BLaER1 (cell line): ENCODE data around the gene CREBBP.

ENCODE experiments used
- H3K27ac ChIP-seq: shearing (Covaris generic); formaldehyde crosslinking; 2 replicates; pipeline ENCODE4 v1.8.1; 2022
- H3K27me3 ChIP-seq: shearing (Covaris generic); formaldehyde crosslinking; 2 replicates; pipeline ENCODE4 v1.8.1; 2022
- H3K36me3 ChIP-seq: shearing (Covaris generic); formaldehyde crosslinking; 2 replicates; pipeline ENCODE4 v1.8.1; 2022
- H3K4me1 ChIP-seq: shearing (Covaris generic); formaldehyde crosslinking; 2 replicates; pipeline ENCODE4 v1.8.1; 2022
- H3K4me2 ChIP-seq: shearing (Covaris generic); formaldehyde crosslinking; 2 replicates; pipeline ENCODE4 v1.8.1; 2022
- H3K4me3 ChIP-seq: shearing (Covaris generic); formaldehyde crosslinking; 2 replicates; pipeline ENCODE4 v1.8.1; 2022
- H3K9ac ChIP-seq: shearing (Covaris generic); formaldehyde crosslinking; 2 replicates; pipeline ENCODE4 v1.8.1; 2022
- H3K9me3 ChIP-seq: shearing (Covaris generic); formaldehyde crosslinking; 2 replicates; pipeline ENCODE4 v1.8.1; 2022
- H4K20me1 ChIP-seq: shearing (Covaris generic); formaldehyde crosslinking; 2 replicates; pipeline ENCODE4 v1.8.1; 2022
- Cebpa-rat ChIP-seq: shearing (Covaris generic); IDR thresholded peaks from 2 replicates; pipeline ENCODE4 v1.8.1; 2022

The CREBBP gene

DNA sequence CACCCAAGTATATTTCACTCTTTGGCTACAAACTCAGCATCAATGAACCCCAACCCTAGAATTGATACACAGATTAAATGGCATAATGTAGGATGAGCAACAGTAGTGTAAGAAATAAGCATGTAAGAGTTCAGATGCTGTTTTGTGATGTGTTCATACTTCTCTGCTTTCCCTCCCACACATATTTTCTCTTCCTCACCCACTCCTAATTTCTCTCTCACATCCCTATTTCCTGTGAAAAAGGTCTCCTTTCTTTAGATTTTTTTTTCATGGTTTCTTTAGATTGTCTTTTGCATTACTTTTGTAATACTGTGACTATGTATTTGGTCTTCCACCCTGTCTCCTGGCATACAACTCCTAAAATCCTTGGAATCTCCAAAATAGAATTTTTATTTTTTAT, 21.7 kb downstream of the CREBBP start:
- Histone ChIP-seq H3K4me2 (no peak overlapping the region), H3K4me1 (peaks cover 93% of the 10 kb centered on the region), H3K27me3 (no peaks in the 10 kb centered on the region), H3K36me3 (peaks cover 41% of the 10 kb centered on the region), H3K9me3 (no peaks in the 10 kb centered on the region), H4K20me1 (peaks cover 100% of the 10 kb centered on the region), H3K9ac (no peak overlapping the region), H3K27ac (no peak overlapping the region), H3K4me3 (no peak overlapping the region)
- no peak for TF ChIP-seq Cebpa-rat

GRCh38 chr16:3857189-3858043, 23.1 kb downstream of the CREBBP start:
- Histone ChIP-seq H3K36me3 (peaks cover 51% of the 10 kb centered on the region), H3K4me2 (peak overlapping the region; percentile 62), H3K27me3 (no peaks in the 10 kb centered on the region), H3K4me3 (no peak overlapping the region), H3K27ac (0 out of 2 replicates have a peak overlapping the region, but pooled peaks have one; percentile 37), H4K20me1 (peaks cover 100% of the 10 kb centered on the region), H3K4me1 (peaks cover 79% of the 10 kb centered on the region), H3K9ac (no peak overlapping the region), H3K9me3 (no peaks in the 10 kb centered on the region)
- 0 out of 2 replicates have a peak, but pooled peaks have one; percentile 30 for TF ChIP-seq Cebpa-rat

DNA sequence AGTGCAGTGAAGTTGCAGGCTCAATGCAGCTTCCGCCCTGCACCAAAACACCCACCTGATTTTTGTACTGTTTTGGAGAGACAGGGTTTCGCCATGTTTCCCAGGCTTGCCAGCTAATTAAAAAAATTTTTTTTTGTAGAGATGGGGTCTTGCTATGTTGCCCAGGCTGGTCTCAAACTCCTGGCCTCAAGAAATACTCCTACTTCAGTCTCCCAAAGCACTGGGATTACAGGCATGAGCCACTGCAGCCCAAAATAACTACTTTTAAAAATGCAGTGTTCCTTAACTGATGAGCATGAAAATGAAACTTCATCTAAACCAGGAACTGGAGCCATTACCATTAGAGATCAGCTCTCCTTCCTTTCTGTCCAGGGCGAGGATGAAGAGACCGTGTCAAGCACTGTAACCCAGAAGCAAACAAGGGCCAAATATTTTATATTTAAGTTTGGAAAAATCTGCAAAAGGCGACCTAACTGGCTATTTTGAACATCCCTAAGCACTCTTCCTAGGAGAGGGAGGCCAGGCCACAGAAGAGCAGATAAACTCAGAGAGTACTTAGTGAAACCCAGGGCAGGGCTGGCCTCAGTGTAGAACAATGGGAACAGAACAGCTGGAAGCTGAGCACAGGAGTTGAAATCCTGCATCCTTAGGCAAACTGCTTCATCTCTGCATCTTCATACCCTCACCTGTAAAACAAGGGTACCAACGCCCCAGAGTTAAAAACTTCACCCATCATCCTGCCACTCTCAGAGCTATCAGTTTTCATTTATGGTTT, 24.0 kb downstream of the CREBBP start:
- TF ChIP-seq Cebpa-rat, result no peak
- H3K9ac ChIP-seq, result peak overlapping the region; percentile 4; the same call in 1 of the 2 replicates
- peaks cover 100% of the 10 kb centered on the region for H4K20me1 ChIP-seq
- H3K27me3 ChIP-seq, result no peaks in the 10 kb centered on the region
- H3K4me2 ChIP-seq, result peak overlapping the region; percentile 62
- H3K36me3 ChIP-seq, result peaks cover 51% of the 10 kb centered on the region
- no peaks in the 10 kb centered on the region for H3K9me3 ChIP-seq
- peaks cover 70% of the 10 kb centered on the region for H3K4me1 ChIP-seq
- no peak overlapping the region for H3K4me3 ChIP-seq
- peak overlapping the region; percentile 37; the same call in 1 of the 2 replicates for H3K27ac ChIP-seq

- H3K27ac ChIP-seq, result no peak overlapping the region
- peaks cover 100% of the 10 kb centered on the region for H4K20me1 ChIP-seq
- no peak overlapping the region for H3K4me3 ChIP-seq
- no peak overlapping the region; the same call in 1 of the 2 replicates for H3K9ac ChIP-seq
- no peaks in the 10 kb centered on the region for H3K27me3 ChIP-seq
- H3K9me3 ChIP-seq, result no peaks in the 10 kb centered on the region
- H3K4me1 ChIP-seq, result peaks cover 54% of the 10 kb centered on the region
- peaks cover 60% of the 10 kb centered on the region for H3K36me3 ChIP-seq
- no peak overlapping the region for H3K4me2 ChIP-seq
- TF ChIP-seq Cebpa-rat, result no peak
Observed at GRCh38 chr16:3854750-3855541, 25.6 kb downstream of the CREBBP start.

DNA sequence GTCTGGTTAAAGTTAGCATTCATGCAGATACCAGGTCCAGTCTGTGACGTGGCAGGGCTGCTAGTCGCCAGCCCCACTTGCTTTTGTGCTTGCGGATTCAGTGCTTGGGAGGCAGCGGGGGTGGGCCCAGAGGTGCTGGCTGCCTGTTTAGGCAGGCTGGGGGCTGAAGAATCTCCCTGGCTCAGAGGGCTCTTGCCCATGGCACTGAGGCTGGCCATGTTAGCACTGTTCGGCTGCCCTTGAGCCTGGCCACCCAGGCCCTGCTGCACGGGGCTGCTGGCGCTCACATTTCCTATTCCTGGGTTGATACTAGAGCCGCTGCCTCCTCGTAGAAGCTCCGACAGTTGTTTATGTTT, 30.0 kb downstream of the CREBBP start:
- Histone ChIP-seq H3K36me3 (peaks cover 73% of the 10 kb centered on the region), H3K9ac (no peak overlapping the region), H3K27me3 (no peaks in the 10 kb centered on the region), H3K9me3 (peaks cover 5% of the 10 kb centered on the region; the same call in 1 of the 2 replicates), H3K4me2 (no peak overlapping the region), H3K4me1 (peaks cover 12% of the 10 kb centered on the region), H3K27ac (no peak overlapping the region), H3K4me3 (no peak overlapping the region), H4K20me1 (peaks cover 99% of the 10 kb centered on the region)
- TF ChIP-seq Cebpa-rat, result no peak

GRCh38 chr16:3849751-3850543, 30.6 kb downstream of the CREBBP start:
- H3K9ac ChIP-seq, result no peak overlapping the region
- no peaks in the 10 kb centered on the region for H3K27me3 ChIP-seq
- H3K27ac ChIP-seq, result no peak overlapping the region
- H3K4me2 ChIP-seq, result no peak overlapping the region
- H3K4me1 ChIP-seq, result peaks cover 6% of the 10 kb centered on the region
- peaks cover 99% of the 10 kb centered on the region for H4K20me1 ChIP-seq
- peaks cover 71% of the 10 kb centered on the region for H3K36me3 ChIP-seq
- H3K9me3 ChIP-seq, result peaks cover 5% of the 10 kb centered on the region; the same call in 1 of the 2 replicates
- no peak for TF ChIP-seq Cebpa-rat
- no peak overlapping the region for H3K4me3 ChIP-seq

DNA sequence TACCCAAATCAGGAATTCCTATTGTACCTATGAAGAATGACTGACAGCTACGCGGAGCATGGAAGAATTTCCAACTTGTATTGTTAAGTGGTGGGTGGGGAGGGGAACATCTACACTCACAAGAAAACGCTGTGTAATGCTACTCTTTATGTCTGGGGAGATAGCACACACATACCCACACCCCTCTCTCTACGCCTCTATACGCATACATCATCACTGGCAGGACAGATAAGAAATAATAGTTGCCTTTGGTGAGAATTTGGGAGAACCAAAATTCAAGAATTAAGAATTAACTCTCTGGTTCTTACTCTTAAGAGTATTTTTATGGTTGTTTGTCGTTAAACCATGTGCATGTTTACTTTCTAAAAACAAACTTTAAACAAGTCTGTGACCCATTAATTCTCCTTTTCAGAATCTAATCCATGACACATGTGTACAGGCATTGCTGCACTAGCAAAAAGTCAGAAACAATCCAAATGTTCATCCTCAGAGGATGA, 33.9 kb downstream of the CREBBP start:
- H3K4me3 ChIP-seq, result no peak overlapping the region
- peaks cover 5% of the 10 kb centered on the region; the same call in 1 of the 2 replicates for H3K9me3 ChIP-seq
- H3K9ac ChIP-seq, result no peak overlapping the region
- H3K4me1 ChIP-seq, result no peaks in the 10 kb centered on the region
- peaks cover 59% of the 10 kb centered on the region for H3K36me3 ChIP-seq
- no peak for TF ChIP-seq Cebpa-rat
- no peak overlapping the region for H3K4me2 ChIP-seq
- H3K27me3 ChIP-seq, result no peaks in the 10 kb centered on the region
- H3K27ac ChIP-seq, result no peak overlapping the region
- peaks cover 99% of the 10 kb centered on the region for H4K20me1 ChIP-seq

- peaks cover 5% of the 10 kb centered on the region; the same call in 1 of the 2 replicates for H3K9me3 ChIP-seq
- H4K20me1 ChIP-seq, result peaks cover 99% of the 10 kb centered on the region
- TF ChIP-seq Cebpa-rat, result no peak
- no peaks in the 10 kb centered on the region for H3K27me3 ChIP-seq
- H3K4me2 ChIP-seq, result no peak overlapping the region
- no peak overlapping the region for H3K9ac ChIP-seq
- H3K4me3 ChIP-seq, result no peak overlapping the region
- H3K36me3 ChIP-seq, result peaks cover 59% of the 10 kb centered on the region
- H3K4me1 ChIP-seq, result peaks cover under 1% of the 10 kb centered on the region; the same call in 1 of the 2 replicates
- no peak overlapping the region for H3K27ac ChIP-seq
Observed at GRCh38 chr16:3846087-3846486, 34.4 kb downstream of the CREBBP start.
